Kidney (tissue), 14 donors: ENCODE measurements around the gene CXCL1. TPM values are rescaled to one million over a fixed set of nuclear protein-coding genes. Genes with fewer than 3 reads are reported as not detected.
A peak's percentile ranks its signal among the peaks of the same experiment; 100 is the strongest.

Source experiments
- DNase-seq, 5 donors: peaks; one replicate each; pipeline ENCODE4 v3.0.0-alpha.2; 2013 to 2020
- FAIRE-seq: peaks from 2 replicates; lab custom pipeline; 2012; peaks lifted over from hg19 to GRCh38; lab: Jason Lieb, UNC
- H3K27ac ChIP-seq, 2 donors: one replicate each; pipeline ENCODE4 v1.7.0; 2013; ENCODE audit warnings: low read depth in 2 of 2, low read length in 2 of 2, inconsistent platforms in 1 of 2
- H3K27me3 ChIP-seq: one replicate; pipeline ENCODE4 v1.7.1; 2013; ENCODE audit warnings: low read length, inconsistent platforms; ENCODE audit not compliant: control insufficient read depth, insufficient read depth
- H3K36me3 ChIP-seq, 3 donors: one replicate each; pipeline versions ENCODE4 v1.7.0 to v1.7.1; 2013; ENCODE audit warnings: low read length in 3 of 3, control low read depth in 1 of 3, inconsistent platforms in 1 of 3; ENCODE audit not compliant: insufficient read depth in 3 of 3, control insufficient read depth in 2 of 3
- H3K4me1 ChIP-seq, 3 donors: one replicate each; pipeline versions ENCODE4 v1.7.0 to v1.7.1; 2013; ENCODE audit warnings: low read length in 3 of 3, inconsistent platforms in 1 of 3, low read depth in 1 of 3; ENCODE audit not compliant: control insufficient read depth in 2 of 3, insufficient read depth in 2 of 3
- H3K4me3 ChIP-seq, 3 donors: one replicate each; pipeline versions ENCODE4 v1.7.0 to v1.8.1; 2013; ENCODE audit warnings: low read length in 3 of 3, control low read depth in 1 of 3, inconsistent platforms in 1 of 3
- H3K9ac ChIP-seq, 3 donors: one replicate each; pipeline versions ENCODE4 v1.7.0 to v1.7.1; 2013; ENCODE audit warnings: low read length in 3 of 3, control low read depth in 1 of 3, inconsistent platforms in 1 of 3
- H3K9me3 ChIP-seq, 3 donors: one replicate each; pipeline versions ENCODE4 v1.7.0 to v1.7.1; 2013; ENCODE audit warnings: low read length in 3 of 3, control low read depth in 1 of 3, inconsistent platforms in 1 of 3; ENCODE audit not compliant: control insufficient read depth in 2 of 3, insufficient read depth in 1 of 3
- intact Hi-C: fragments of 100-400 bp; cut with DNase I; formaldehyde crosslinking; loops from one replicate; pipeline ENCODE4 v1.11.1; 2022
- polyA plus RNA-seq: library from polyadenylated mRNA; stranded (reverse); fragments of 350-450 nt; fragmentation: Illumina TruSeq; extraction: RNeasy Lipid Tissue Mini Kit (QIAGEN cat#74804); gene quantifications from one replicate; pipeline ENCODE4 v1.2.3, GENCODE V29; 2014; ENCODE audit warnings: low read depth, low replicate concordance; ENCODE audit not compliant: insufficient read depth
- total RNA-seq: library from RNA; stranded (reverse); fragmentation: NEBNext Ultra II Directional; extraction: Animal tissue kit (Norgen Biotek cat#: 25700); gene quantifications from one replicate; pipeline ENCODE4 v1.2.1, GENCODE V29; 2021
- TF ChIP-seq, protein P1 (sequence below): IDR thresholded peaks from 3 replicates; pipeline ENCODE4 v1.5.1; 2012; ENCODE audit warnings: mild to moderate bottlenecking, moderate library complexity, borderline replicate concordance; ENCODE audit not compliant: insufficient read depth; ENCODE audit errors: extremely low read depth
- donor health status: control.
- donor health status: control.
- donor health status: control.
- donor health status: control.
- donor health status: control.
- donor health status: DM: yes; HTN: yes; CAD: no.
- donor health status: Normal renal cell carcinoma (clear cell type).

The CXCL1 gene
- total and polyA plus RNA-seq, 2 donors from 2014 or later = 6.4 to 29.7 TPM

DNA sequence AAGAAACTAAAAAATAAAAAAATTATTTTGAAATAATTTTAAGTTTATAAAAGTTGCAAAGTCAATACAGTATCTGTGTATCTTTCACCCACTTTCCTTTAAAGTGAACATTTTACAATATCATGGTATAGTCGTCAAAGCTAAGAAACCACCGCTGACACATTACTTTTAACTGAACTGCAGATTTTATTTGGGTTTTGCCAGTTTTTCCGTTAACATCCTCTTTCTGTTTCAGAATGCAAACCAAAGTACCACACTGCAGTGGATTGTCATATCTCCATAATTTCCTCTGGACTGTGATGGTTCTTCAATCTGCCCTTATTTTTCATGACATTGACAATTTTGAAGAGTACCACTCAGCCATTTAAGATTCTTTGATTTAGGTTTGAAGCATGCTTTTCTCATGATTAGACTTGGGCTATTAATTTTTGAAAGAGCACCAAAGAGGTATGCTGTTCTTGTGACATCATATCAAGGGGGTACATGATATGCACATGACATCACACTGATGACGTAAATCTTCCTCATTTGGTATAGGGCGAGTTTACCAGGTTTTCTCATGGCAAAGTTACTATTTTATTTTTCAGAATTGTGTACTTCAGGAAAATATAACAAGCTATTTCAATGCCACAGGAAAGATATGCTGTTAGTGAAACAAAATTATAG is 3.6 kb upstream of the CXCL1 start:
- FAIRE-seq (peak; percentile 77), DNase-seq (no peak)
- Histone ChIP-seq H3K4me1 (peaks cover 0 to 8% (median 0%) of the 10 kb centered on the region in 3 donors), H3K36me3 (no peaks in the 10 kb centered on the region), H3K9me3 (no peaks in the 10 kb centered on the region), H3K27ac (no peak overlapping the region), H3K4me3 (no peak overlapping the region), H3K9ac (no peak overlapping the region), H3K27me3 (no peaks in the 10 kb centered on the region)
- intact Hi-C loops = no loop called here
- TF ChIP-seq, protein P1, sequence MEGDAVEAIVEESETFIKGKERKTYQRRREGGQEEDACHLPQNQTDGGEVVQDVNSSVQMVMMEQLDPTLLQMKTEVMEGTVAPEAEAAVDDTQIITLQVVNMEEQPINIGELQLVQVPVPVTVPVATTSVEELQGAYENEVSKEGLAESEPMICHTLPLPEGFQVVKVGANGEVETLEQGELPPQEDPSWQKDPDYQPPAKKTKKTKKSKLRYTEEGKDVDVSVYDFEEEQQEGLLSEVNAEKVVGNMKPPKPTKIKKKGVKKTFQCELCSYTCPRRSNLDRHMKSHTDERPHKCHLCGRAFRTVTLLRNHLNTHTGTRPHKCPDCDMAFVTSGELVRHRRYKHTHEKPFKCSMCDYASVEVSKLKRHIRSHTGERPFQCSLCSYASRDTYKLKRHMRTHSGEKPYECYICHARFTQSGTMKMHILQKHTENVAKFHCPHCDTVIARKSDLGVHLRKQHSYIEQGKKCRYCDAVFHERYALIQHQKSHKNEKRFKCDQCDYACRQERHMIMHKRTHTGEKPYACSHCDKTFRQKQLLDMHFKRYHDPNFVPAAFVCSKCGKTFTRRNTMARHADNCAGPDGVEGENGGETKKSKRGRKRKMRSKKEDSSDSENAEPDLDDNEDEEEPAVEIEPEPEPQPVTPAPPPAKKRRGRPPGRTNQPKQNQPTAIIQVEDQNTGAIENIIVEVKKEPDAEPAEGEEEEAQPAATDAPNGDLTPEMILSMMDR = no peak

DNA sequence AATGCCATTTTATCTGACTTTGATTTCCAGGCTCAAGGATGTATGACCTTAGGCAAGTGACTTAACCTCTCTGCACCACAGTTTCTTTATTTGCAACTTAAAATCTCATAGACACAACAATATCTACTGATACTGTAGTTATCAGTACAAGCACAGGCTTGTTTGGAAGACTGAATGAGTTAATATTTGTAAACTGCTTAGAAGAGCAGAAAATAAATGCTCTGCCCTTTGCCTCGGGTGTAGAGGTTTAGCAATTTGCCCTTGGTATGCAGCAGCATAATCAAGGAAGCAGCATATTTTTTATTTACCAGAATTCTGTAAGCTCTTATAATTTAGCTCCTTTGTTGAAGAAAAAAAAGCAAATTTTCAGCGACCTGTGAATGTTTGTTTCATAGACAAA is 2.9 kb upstream of the CXCL1 start:
- no peak for FAIRE-seq
- Histone ChIP-seq H3K9ac (no peak overlapping the region), H3K27ac (no peak overlapping the region), H3K27me3 (no peaks in the 10 kb centered on the region), H3K9me3 (no peaks in the 10 kb centered on the region), H3K4me1 (peaks cover 0 to 8% (median 0%) of the 10 kb centered on the region in 3 donors), H3K36me3 (no peaks in the 10 kb centered on the region), H3K4me3 (no peak overlapping the region)
- TF ChIP-seq, protein P1 = no peak
- intact Hi-C loops = no loop called here
- DNase-seq = no peak

DNA sequence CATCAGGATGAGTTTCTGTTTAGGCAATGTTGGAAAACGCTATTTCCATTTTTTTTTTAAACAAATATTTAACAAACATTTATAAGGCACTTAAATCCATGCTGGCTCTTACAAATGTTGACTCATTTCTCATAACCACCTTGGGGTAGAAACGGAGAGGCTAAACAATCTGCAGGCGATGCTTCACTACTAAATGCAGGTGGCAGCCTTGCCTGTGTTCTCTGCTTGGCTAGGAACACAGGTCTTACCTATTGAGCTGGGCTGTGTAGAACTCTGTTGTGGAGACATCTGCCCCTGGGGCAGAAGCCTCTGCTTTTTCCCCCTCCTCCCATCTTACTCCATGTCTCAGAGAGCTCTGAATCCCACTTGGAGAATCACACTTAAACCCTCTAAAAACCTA is 1.4 kb upstream of the CXCL1 start:
- DNase-seq (no peak), FAIRE-seq (no peak)
- H3K9me3 ChIP-seq = no peaks in the 10 kb centered on the region
- H3K27me3 ChIP-seq = no peaks in the 10 kb centered on the region
- no peak overlapping the region for H3K4me3 ChIP-seq
- H3K9ac ChIP-seq = no peak overlapping the region
- H3K36me3 ChIP-seq = no peaks in the 10 kb centered on the region
- H3K27ac ChIP-seq = no peak overlapping the region
- intact Hi-C loops = no loop called here
- TF ChIP-seq, protein P1 = no peak
- H3K4me1 ChIP-seq = peaks cover 0 to 8% (median 0%) of the 10 kb centered on the region in 3 donors
